GM12865 (cell line): ENCODE data around the gene SRRM5.

Experiments used
- DNase-seq: peaks from one replicate; pipeline ENCODE4 v3.0.0; 2010; ENCODE audit warnings: low read depth
- H3K4me3 ChIP-seq: 2 replicates; pipeline ENCODE4 v1.5.1; 2011; ENCODE audit warnings: mild to moderate bottlenecking, low read depth, low read length, control low read depth
- TF ChIP-seq, protein P1 (sequence below): IDR thresholded peaks from 2 replicates; pipeline ENCODE4 v1.5.1; 2011; ENCODE audit warnings: low read length, control low read depth, low read depth, inconsistent platforms; ENCODE audit not compliant: insufficient read depth; ENCODE audit errors: missing control alignments

The SRRM5 gene

DNA sequence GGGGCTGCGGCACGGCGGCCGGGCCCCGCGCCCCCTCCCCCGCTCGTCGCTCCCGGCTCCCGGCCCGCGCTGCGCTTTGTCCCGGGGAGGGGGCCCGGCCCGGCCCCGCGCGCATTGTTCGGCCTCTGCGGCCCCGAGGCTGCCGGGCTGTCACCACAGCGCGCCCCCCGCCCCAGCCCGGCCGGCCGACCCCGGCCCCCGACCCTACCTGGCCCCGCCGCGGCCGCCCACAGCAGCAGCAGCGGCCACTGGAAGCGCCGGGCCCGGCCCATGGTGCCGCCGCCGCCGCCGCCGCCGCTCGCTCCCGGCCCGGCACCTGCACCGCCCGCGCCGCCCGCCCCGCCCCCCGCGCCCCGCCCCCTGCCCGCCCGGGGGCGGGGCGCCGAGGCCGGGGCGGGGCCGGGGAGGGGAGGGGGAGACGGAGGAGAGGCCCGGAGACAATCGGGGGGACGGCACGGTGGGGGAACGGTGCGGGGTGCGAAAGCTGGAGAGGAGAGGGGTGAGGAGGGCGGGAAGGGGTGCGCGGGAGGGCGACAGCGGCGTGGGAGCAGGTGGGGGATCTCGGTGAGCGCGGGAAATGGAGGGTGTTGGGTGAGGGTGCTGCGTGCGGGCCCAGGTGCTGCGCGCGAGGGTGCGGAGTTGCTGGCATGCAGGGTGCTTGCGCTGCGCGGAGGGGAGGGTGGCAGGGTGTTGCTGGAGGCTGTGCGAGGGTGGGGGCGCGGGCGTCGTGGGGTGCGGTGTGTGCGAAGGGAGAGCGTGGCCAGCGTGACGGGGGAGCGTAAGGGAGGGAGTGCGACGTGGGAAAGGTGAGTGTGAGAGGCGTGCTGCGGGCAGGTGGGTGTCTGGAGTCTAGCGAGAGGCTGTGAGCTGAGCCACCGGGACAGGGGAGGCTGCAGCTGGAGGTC, 27.9 kb downstream of the SRRM5 start, which contains the start of gene CADM4:
TSS of gene CADM4 (minus strand) at position 332 of the 905 bp plus-strand sequence. CDS start at position 272, 60 bp downstream.
- TF ChIP-seq, protein P1, sequence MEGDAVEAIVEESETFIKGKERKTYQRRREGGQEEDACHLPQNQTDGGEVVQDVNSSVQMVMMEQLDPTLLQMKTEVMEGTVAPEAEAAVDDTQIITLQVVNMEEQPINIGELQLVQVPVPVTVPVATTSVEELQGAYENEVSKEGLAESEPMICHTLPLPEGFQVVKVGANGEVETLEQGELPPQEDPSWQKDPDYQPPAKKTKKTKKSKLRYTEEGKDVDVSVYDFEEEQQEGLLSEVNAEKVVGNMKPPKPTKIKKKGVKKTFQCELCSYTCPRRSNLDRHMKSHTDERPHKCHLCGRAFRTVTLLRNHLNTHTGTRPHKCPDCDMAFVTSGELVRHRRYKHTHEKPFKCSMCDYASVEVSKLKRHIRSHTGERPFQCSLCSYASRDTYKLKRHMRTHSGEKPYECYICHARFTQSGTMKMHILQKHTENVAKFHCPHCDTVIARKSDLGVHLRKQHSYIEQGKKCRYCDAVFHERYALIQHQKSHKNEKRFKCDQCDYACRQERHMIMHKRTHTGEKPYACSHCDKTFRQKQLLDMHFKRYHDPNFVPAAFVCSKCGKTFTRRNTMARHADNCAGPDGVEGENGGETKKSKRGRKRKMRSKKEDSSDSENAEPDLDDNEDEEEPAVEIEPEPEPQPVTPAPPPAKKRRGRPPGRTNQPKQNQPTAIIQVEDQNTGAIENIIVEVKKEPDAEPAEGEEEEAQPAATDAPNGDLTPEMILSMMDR, result no peak
- H3K4me3 ChIP-seq, result peak within 1 kb of the TSS; percentile 18

GRCh38 chr19:43640424-43640757, 28.5 kb downstream of the SRRM5 start:
- TF ChIP-seq, protein P1, result no peak
- H3K4me3 ChIP-seq, result no peak overlapping the region
- no peak for DNase-seq

More for the DNA sequence above, 27.9 kb downstream of the SRRM5 start, which contains the start of gene CADM4:
- no peak for DNase-seq

- no peak overlapping the region for H3K4me3 ChIP-seq
- TF ChIP-seq, protein P1, result no peak
- no peak for DNase-seq
Measured at GRCh38 chr19:43641333-43641732, 29.4 kb downstream of the SRRM5 start.

DNA sequence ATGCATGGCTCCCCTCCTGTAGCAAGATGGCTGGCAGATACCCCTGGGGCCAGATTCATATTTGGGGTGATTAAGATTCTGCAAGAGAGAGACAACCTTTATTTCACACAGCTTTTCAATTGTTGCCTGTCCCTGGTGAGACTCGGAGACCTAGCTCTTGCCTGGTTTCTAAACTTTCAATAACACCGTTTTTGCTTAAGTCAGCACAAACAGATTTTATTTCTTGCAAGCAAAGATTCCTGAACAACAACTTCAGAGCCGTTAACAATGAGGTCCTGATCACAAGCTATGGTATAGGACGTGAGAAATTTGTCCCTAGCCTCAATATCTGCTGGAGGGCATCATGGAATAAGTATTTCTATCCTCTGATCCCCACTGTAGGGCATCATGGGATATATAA, 30.6 kb downstream of the SRRM5 start:
- no peak for DNase-seq
- TF ChIP-seq, protein P1, result no peak
- no peak overlapping the region for H3K4me3 ChIP-seq

- TF ChIP-seq, protein P1, result no peak
- no peak overlapping the region for H3K4me3 ChIP-seq
- no peak for DNase-seq
Measured at GRCh38 chr19:43643326-43643725, 31.4 kb downstream of the SRRM5 start.

- TF ChIP-seq, protein P1, result no peak
Measured at GRCh38 chr19:43644181-43644580, 32.3 kb downstream of the SRRM5 start.

GRCh38 chr19:43648633-43649032, 36.7 kb downstream of the SRRM5 start:
- no peak for DNase-seq
- no peak overlapping the region for H3K4me3 ChIP-seq
- TF ChIP-seq, protein P1, result no peak

More at GRCh38 chr19:43644181-43644580, 32.3 kb downstream of the SRRM5 start:
- H3K4me3 ChIP-seq, result no peak overlapping the region
- no peak for DNase-seq
